ENCODE results near the gene FTO. TPM values are rescaled to one million over a fixed set of nuclear protein-coding genes. Genes with fewer than 3 reads are reported as not detected.

FTO gene
- total and polyA plus RNA-seq, 2 of the 13 experiments (the other 11 are each of a cell fraction or from before 2014, with no cell fraction given) = 41.6 to 55.8 TPM

- TF ChIP-seq TAF15 (IDR thresholded peaks at IDR 0.05; ENCODE audit: low read depth, low read length, poor library complexity, severe bottlenecking) (no peak), YEATS2 (CRISPR knock-in tag; IDR thresholded peaks at IDR 0.05; ENCODE audit: borderline replicate concordance) (no peak), HDAC2 (CRISPR knock-in tag; IDR thresholded peaks at IDR 0.05) (peak; percentile 75), ZNF580 (CRISPR knock-in tag; IDR thresholded peaks at IDR 0.05; ENCODE audit: borderline replicate concordance, low read depth) (no peak; the same call in 1 of the 2 replicates), ZNF329 (CRISPR knock-in tag; IDR thresholded peaks at IDR 0.05; ENCODE audit: low read depth) (no peak), ZNF24 (IDR thresholded peaks at IDR 0.05) (no peak), MBNL3 (CRISPR knock-in tag; conservative IDR thresholded peaks at IDR 0.05) (no peak), ZFY (CRISPR knock-in tag; IDR thresholded peaks at IDR 0.05) (0 out of 2 replicates have a peak, but pooled peaks have one; percentile 33), ZNF766 (CRISPR knock-in tag; IDR thresholded peaks at IDR 0.05; ENCODE audit: borderline replicate concordance) (no peak), RFX3 (CRISPR knock-in tag; IDR thresholded peaks at IDR 0.05) (0 out of 2 replicates have a peak, but pooled peaks have one; percentile 38), HMGXB4 (CRISPR knock-in tag; IDR thresholded peaks at IDR 0.05; ENCODE audit: borderline replicate concordance in 1 of 2, low read depth in 1 of 2) (no peak), ZNF652 (CRISPR knock-in tag; IDR thresholded peaks at IDR 0.05; ENCODE audit: borderline replicate concordance, low read depth) (peak; percentile 8; the same call in 1 of the 2 replicates), HDAC1 (CRISPR knock-in tag; IDR thresholded peaks at IDR 0.05) (peak; percentile 65), GABPA (IDR thresholded peaks at IDR 0.05; ENCODE audit: low read depth, low read length) (no peak), GABPA (CRISPR knock-in tag; IDR thresholded peaks at IDR 0.05; ENCODE audit: low read depth) (no peak; the same call in 1 of the 2 replicates), PREB (CRISPR knock-in tag; IDR thresholded peaks at IDR 0.05) (no peak), ZNF614 (CRISPR knock-in tag; IDR thresholded peaks at IDR 0.05; ENCODE audit: borderline replicate concordance) (peak; percentile 45; the same call in 1 of the 2 replicates), ELF3 (CRISPR knock-in tag; IDR thresholded peaks at IDR 0.05) (0 out of 2 replicates have a peak, but pooled peaks have one; percentile 28), HOXD1 (CRISPR knock-in tag; IDR thresholded peaks at IDR 0.05) (no peak), E2F1 (CRISPR knock-in tag; IDR thresholded peaks at IDR 0.05) (no peak), ZNF83 (CRISPR knock-in tag; IDR thresholded peaks at IDR 0.05; ENCODE audit: borderline replicate concordance) (no peak), ZNF260 (CRISPR knock-in tag; IDR thresholded peaks at IDR 0.05; ENCODE audit: borderline replicate concordance, low read depth) (no peak), ZNF331 (CRISPR knock-in tag; IDR thresholded peaks at IDR 0.05) (peak; percentile 44), ZNF800 (CRISPR knock-in tag; IDR thresholded peaks at IDR 0.05) (no peak), PHF20 (CRISPR knock-in tag; IDR thresholded peaks at IDR 0.05) (no peak), ZNF138 (CRISPR knock-in tag; IDR thresholded peaks at IDR 0.05; ENCODE audit: low read depth) (no peak), RAD21 (CRISPR knock-in tag; IDR thresholded peaks at IDR 0.05) (no peak)
Observed at GRCh38 chr16:54175169-54175551, 471.2 kb downstream of the FTO start (continued).
